Measurements from ENCODE around the gene SLC28A1. TPM values are rescaled to one million over a fixed set of nuclear protein-coding genes. Genes with fewer than 3 reads are reported as not detected.

The SLC28A1 gene
- total RNA-seq: not detected in 2 replicates

GRCh38 chr15:84883916-84884781 is at the start of gene SLC28A1:
SLC28A1 (plus strand) TSS chr15:84884662; CDS start chr15:84887761, 3,099 bp downstream.

GRCh38 chr15:84981711-84982300 is 97.3 kb downstream of the SLC28A1 start, which contains the start of gene PDE8A:
PDE8A (plus strand) TSS chr15:84981856; CDS start chr15:84982163, 307 bp downstream.

Other genes starting within 250 kb of the SLC28A1 start
- gene WDR73, start 230.4 kb upstream of the SLC28A1 start, total RNA-seq: 19.3 and 25.2 TPM in 2 replicates
- 1.7 and 4.7 TPM in 2 replicates for gene NMB, start 226.5 kb upstream of the SLC28A1 start, total RNA-seq
- 164 and 172 TPM in 2 replicates for gene SEC11A, start 168.5 kb upstream of the SLC28A1 start, total RNA-seq
- 2.9 and 5.1 TPM in 2 replicates for gene ZNF592, start 136.1 kb upstream of the SLC28A1 start, total RNA-seq
- gene ALPK3, start 67.3 kb upstream of the SLC28A1 start, total RNA-seq: under 0.01 and 4.1 TPM in 2 replicates
- gene PDE8A, start 97.2 kb downstream of the SLC28A1 start, total RNA-seq: 16.0 and 17.4 TPM in 2 replicates

All from tracheal epithelial cell (primary cell).